GM19099 (cell line): ENCODE data around the gene PRDM12.

Source experiments
- POLR2A ChIP-seq: IDR thresholded peaks from 3 replicates; pipeline ENCODE4 v1.6.1; 2011; ENCODE audit warnings: low read depth; ENCODE audit not compliant: insufficient read length; ENCODE audit errors: extremely low read depth

Gene PRDM12

GRCh38 chr9:130693426-130694191 is 29.2 kb downstream of the PRDM12 start, which contains the start of gene EXOSC2:
Gene EXOSC2, plus strand, starts transcription at chr9:130693780. Its CDS starts 12 bp downstream, at chr9:130693792.
- TF ChIP-seq POLR2A = peak; percentile 97

DNA sequence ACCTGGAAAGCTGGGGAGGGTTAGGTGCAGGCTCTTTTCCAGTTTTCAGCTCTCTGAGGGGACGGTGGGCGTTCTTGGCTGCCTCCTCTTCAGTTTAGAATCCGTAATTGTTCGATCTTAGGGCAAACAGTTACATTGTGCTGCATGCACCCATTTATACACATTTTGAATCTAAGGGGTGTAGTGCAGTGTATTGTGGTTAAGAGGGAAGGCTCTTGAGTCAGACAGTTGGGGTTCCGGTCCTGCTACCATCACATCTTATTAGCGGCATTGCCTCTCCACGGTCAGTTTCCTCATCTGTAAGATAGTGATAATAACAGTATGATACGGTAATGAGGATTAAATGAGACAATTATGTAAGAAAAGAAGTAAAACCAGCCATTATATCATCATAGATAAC is 29.8 kb downstream of the PRDM12 start:
- no peak for TF ChIP-seq POLR2A

- no peak for TF ChIP-seq POLR2A
These were observed 31.8 kb downstream of the PRDM12 start for GRCh38 chr9:130696139-130696650.

DNA sequence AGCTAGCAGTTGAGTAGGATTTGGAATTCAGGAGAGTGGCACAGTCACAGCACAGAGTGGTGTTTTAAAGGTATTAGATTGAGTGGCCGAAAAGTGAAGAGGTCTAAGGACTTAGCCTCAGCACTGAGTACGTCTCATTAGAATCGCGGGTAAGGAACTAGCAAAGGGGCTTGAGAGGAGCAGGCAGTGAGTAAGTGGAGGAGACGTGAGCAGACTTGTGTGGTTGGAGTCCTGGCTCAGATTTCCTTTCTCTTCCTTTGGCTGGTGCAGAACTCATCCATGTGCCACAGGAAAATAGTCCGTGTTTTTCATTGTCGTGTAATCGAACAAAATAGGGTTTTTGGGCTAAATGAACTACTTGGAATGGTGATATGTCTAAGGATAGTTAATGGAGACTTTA is 32.6 kb downstream of the PRDM12 start:
- TF ChIP-seq POLR2A = no peak

GRCh38 chr9:130698514-130698913 is 34.1 kb downstream of the PRDM12 start:
- no peak for TF ChIP-seq POLR2A

DNA sequence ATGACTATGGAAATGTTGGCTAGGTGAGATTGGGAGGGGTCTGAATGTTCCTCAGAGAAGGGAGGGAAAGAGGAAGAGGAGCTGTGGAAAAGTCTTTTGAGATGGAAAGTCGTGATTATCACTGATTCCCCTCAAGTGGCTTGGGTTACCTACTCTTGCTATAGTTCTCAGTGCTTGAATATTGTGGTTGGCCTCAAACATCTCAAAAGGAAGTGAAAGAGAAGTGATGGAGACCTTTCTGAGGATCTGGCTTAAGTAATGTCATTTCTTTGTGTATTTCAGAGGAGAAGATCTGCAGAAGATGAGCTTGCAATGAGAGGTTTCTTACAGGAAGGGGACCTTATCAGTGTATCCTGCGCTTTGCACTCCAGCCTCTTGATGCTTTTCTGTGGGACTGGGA is 34.7 kb downstream of the PRDM12 start:
- TF ChIP-seq POLR2A = no peak

- TF ChIP-seq POLR2A = no peak
These were observed 36.9 kb downstream of the PRDM12 start for GRCh38 chr9:130701059-130702022.

GRCh38 chr9:130703501-130703900 is 39.1 kb downstream of the PRDM12 start:
- no peak for TF ChIP-seq POLR2A

DNA sequence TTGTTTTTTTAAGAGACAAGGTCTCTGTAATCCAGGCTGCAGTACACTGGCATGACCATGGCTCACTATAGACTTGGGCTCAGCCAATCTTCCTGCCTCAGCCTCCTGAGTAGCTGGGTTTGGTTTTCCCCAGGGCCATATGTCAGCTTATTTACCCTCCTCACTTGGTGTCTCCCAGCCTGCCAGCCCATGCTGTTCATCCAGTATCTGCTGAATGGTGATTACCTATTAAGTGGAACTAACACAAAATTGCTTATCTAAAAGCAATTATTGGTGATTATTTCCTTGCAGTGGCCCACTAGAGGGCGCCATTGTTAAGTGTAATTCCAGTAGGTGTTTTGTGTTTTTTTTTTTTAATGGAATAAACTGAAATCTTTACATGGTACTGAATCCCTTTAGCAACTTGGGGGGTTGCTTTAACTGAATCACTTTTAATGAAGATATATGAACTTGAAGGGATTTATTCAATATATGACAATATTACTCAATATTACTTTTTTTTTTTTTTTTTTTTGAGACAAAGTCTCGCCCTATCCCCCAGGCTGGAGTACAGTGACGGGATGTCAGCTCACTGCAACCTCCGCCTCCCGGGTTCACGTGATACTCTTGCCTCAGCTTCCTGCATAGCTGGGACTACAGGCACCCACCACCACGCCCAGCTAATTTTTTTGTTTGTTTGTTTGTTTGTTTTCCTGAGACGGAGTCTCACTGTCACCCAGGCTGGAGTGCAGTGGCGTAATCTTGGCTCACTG is 43.0 kb downstream of the PRDM12 start:
- no peak for TF ChIP-seq POLR2A

- no peak for TF ChIP-seq POLR2A
These were observed 46.5 kb downstream of the PRDM12 start for GRCh38 chr9:130710822-130711352.

GRCh38 chr9:130711469-130711868 is 47.1 kb downstream of the PRDM12 start:
- no peak for TF ChIP-seq POLR2A

DNA sequence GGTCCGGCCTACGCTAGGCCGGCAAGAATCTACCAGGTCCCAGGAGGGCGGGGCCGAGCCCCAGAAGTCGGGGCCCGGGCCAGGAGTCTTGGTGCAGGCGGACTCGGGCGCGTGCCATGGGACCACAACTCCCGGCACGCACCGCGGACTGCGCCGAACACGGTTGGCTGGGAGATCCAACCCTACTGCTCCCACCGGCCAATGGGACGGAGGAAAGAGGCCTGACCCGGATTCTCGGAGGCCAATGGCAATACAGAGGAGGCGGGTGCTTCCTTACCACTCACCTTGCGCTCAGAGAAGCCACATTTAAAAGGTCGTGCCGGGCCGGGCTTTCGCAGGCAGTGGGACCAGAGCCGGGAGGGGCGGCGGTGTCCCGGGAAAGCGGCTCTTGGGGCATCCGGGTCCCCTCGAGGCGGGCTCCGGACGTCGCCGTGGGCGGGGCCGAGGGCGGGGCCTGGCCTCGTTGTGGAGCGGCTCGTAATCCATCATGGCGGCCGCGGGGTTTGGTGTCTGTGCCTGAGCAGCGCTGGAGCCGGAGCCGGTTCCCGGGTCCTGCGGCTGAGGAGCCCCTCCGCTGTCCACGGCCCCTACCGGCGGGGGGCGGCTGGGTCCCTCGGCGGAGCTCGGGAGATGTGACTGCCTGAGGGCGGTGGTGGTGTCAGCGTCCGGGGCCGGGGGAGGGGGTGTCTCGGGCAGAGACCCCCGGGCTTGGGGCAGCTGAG is 48.3 kb downstream of the PRDM12 start:
- TF ChIP-seq POLR2A = peak; percentile 79

DNA sequence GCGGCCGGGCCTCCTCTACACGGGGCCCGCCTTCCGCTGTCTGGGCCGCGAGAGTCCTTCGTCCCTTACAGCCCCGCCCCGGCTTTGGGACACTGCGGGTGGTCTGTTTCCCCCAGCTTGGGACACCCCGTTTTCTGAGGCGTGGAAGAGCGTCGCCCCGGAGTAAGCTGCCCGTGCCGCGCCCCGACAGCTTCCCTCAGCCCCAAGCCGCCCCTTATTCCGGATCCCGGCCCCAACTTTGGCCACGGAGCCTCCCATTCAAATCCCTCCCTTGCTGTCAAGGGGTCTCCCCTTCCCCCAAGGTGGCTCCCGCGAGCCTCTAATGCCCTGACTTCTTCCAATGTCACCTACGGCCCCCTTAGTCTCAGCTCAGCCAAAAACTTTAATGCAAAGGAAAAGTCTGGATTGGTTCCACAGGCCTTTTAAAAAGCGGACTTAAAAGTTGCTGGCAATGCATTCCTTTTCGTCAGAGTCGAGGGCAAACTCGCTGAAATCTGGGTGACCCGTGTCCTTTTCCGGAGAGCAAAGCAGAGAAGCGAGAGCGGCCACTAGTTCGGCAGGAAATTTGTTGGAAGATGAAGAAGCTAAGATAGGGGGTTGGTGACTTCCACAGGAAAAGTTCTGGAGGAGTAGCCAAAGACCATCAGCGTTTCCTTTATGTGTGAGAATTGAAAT is 49.0 kb downstream of the PRDM12 start:
- TF ChIP-seq POLR2A = no peak
